HG02642 (cell line): ENCODE measurements around the gene HEG1.

Source experiments
- ATAC-seq: cut with Tn5 transposase; IDR thresholded peaks from one replicate; pipeline ENCODE4 v1.9.1; 2021; ENCODE audit warnings: mild to moderate bottlenecking; ENCODE audit not compliant: unreplicated experiment, poor library complexity

The HEG1 gene

GRCh38 chr3:125023833-125024555 is 31.8 kb downstream of the HEG1 start:
- ATAC-seq: no peak

GRCh38 chr3:125022206-125022605 is 33.6 kb downstream of the HEG1 start:
- no peak for ATAC-seq

- ATAC-seq: no peak
Observed at GRCh38 chr3:125019271-125019670, 36.5 kb downstream of the HEG1 start.

- ATAC-seq: no peak
Observed at GRCh38 chr3:125017406-125017805, 38.4 kb downstream of the HEG1 start.

GRCh38 chr3:125014570-125015179 is 41.1 kb downstream of the HEG1 start:
- ATAC-seq: no peak

- no peak for ATAC-seq
Observed at GRCh38 chr3:125013095-125013494, 42.7 kb downstream of the HEG1 start.

- ATAC-seq: no peak
Observed at GRCh38 chr3:125011941-125012340, 43.9 kb downstream of the HEG1 start.

GRCh38 chr3:125010393-125010792 is 45.4 kb downstream of the HEG1 start:
- no peak for ATAC-seq

GRCh38 chr3:125008766-125009165 is 47.0 kb downstream of the HEG1 start:
- no peak for ATAC-seq

- no peak for ATAC-seq
Observed at GRCh38 chr3:125006291-125006731, 49.5 kb downstream of the HEG1 start.

GRCh38 chr3:125005676-125006075 is 50.1 kb downstream of the HEG1 start:
- ATAC-seq: no peak

GRCh38 chr3:125005222-125005621 is 50.6 kb downstream of the HEG1 start:
- no peak for ATAC-seq

GRCh38 chr3:125003859-125004595 is 51.8 kb downstream of the HEG1 start:
- ATAC-seq: no peak

GRCh38 chr3:125003369-125003853 is 52.4 kb downstream of the HEG1 start:
- no peak for ATAC-seq

- ATAC-seq: no peak
Observed at GRCh38 chr3:125002414-125003368, 53.1 kb downstream of the HEG1 start.

GRCh38 chr3:125001557-125002413 is 54.0 kb downstream of the HEG1 start:
- no peak for ATAC-seq

- ATAC-seq: no peak
Observed at GRCh38 chr3:125000661-125001060, 55.1 kb downstream of the HEG1 start.

GRCh38 chr3:124999897-125000435 is 55.8 kb downstream of the HEG1 start:
- ATAC-seq: no peak

- no peak for ATAC-seq
Observed at GRCh38 chr3:124999317-124999716, 56.5 kb downstream of the HEG1 start.
